Gastrocnemius medialis (tissue), 4 donors: ENCODE measurements around the gene NR4A1.

Source experiments
- CTCF ChIP-seq, 5 experiments: fragments of 450-650 bp in 3 of 5; fragments of 200-600 bp in 2 of 5; sonication (generic) in 2 of 5; IDR thresholded peaks in 4 of 5; conservative IDR thresholded peaks in 1 of 5; 1 replicate in 4 of 5; 2 replicates in 1 of 5; pipeline ENCODE4 v1.5.1; 2016 to 2019; ENCODE audit warnings: antibody characterized with exemption in 5 of 5, mild to moderate bottlenecking in 3 of 5, moderate library complexity in 3 of 5
- POLR2A ChIP-seq, 2 donors: fragments of 450-650 bp; IDR thresholded peaks; one replicate each; pipeline ENCODE4 v1.6.1; 2017; ENCODE audit warnings: antibody characterized with exemption in 2 of 2, mild to moderate bottlenecking in 2 of 2, moderate library complexity in 2 of 2

GRCh38 chr12:52035926-52036325 lies 15.3 kb upstream of the NR4A1 start:
- no peak for TF ChIP-seq CTCF (IDR thresholded peaks at IDR 0.05 in 4 of 5, conservative IDR thresholded peaks at IDR 0.05 in 1 of 5)
- TF ChIP-seq POLR2A (IDR thresholded peaks at IDR 0.05): no peak
